DND-41 (cell line): Measurements from ENCODE around the gene ERMARD.
"Not testable (repeated sequence)": the region's sequence is repeated elsewhere in the genome, so short reads cannot be mapped to it uniquely, and the experiment has no call there.

ENCODE experiments used
- CTCF ChIP-seq: IDR thresholded peaks from 2 replicates; pipeline ENCODE4 v1.5.1; 2012; ENCODE audit warnings: borderline replicate concordance, low read length, moderate library complexity, mild to moderate bottlenecking; ENCODE audit not compliant: poor library complexity, severe bottlenecking; ENCODE audit errors: extremely low read depth
- EZH2 ChIP-seq: IDR thresholded peaks from 3 replicates; pipeline ENCODE4 v1.6.1; 2012; ENCODE audit warnings: borderline replicate concordance, low read depth, mild to moderate bottlenecking, moderate library complexity, low read length, inconsistent platforms; ENCODE audit not compliant: severe bottlenecking

GRCh38 chr6:169765789-169766188 is 14.4 kb downstream of the ERMARD start:
- not testable (repeated sequence) for TF ChIP-seq CTCF, EZH2
